Neural cell (in vitro differentiated cells): ENCODE results near the gene ZNF117. TPM values are rescaled to one million over a fixed set of nuclear protein-coding genes. Genes with fewer than 3 reads are reported as not detected.
"Not testable (repeated sequence)": the region's sequence is repeated elsewhere in the genome, so short reads cannot be mapped to it uniquely, and the experiment has no call there.

Experiments used
- H2AFZ ChIP-seq: fragments of 200-600, 300-800 bp; sonication (generic), shearing (Covaris generic); 2 replicates; pipeline ENCODE4 v1.6.0; 2014; ENCODE audit warnings: low read depth, mild to moderate bottlenecking, antibody characterized with exemption, low read length, moderate library complexity
- H3F3A ChIP-seq: fragments of 200-600 bp; shearing (Covaris generic); 2 replicates; pipeline ENCODE4 v1.6.1; 2016; ENCODE audit warnings: mild to moderate bottlenecking, moderate library complexity, mixed read lengths, antibody characterized with exemption, low read length; ENCODE audit not compliant: insufficient read depth, poor library complexity, severe bottlenecking
- H3K27ac ChIP-seq: fragments of 200-600, 300-800 bp; sonication (generic), shearing (Covaris generic); 2 replicates; pipeline ENCODE4 v1.5.1; 2014; ENCODE audit warnings: mild to moderate bottlenecking, low read length, moderate library complexity
- H3K27me3 ChIP-seq: fragments of 300-800, 200-600 bp; sonication (generic), shearing (Covaris generic); 2 replicates; pipeline ENCODE4 v1.6.0; 2014; ENCODE audit warnings: mild to moderate bottlenecking, low read depth, low read length, moderate library complexity; ENCODE audit not compliant: insufficient read depth
- H3K36me3 ChIP-seq: fragments of 300-800, 200-600 bp; sonication (generic), shearing (Covaris generic); 2 replicates; pipeline ENCODE4 v1.5.1; 2014; ENCODE audit warnings: mild to moderate bottlenecking, antibody characterized with exemption, low read length, moderate library complexity; ENCODE audit not compliant: insufficient read depth
- H3K4me2 ChIP-seq: fragments of 300-800, 200-600 bp; sonication (generic), shearing (Covaris generic); 2 replicates; pipeline ENCODE4 v1.6.0; 2014; ENCODE audit warnings: mild to moderate bottlenecking, low read length
- H3K4me3 ChIP-seq: fragments of 300-800, 200-600 bp; sonication (generic), shearing (Covaris generic); 2 replicates; pipeline ENCODE4 v1.5.1; 2014; ENCODE audit warnings: mild to moderate bottlenecking, low read length, moderate library complexity
- H3K79me2 ChIP-seq: fragments of 200-600 bp; shearing (Covaris generic); replicated peaks from 2 replicates; pipeline ENCODE4 v1.6.0; 2014; ENCODE audit warnings: mild to moderate bottlenecking, low read length, moderate library complexity; ENCODE audit not compliant: insufficient read depth
- H3K9ac ChIP-seq: fragments of 300-800, 200-600 bp; sonication (generic), shearing (Covaris generic); 2 replicates; pipeline ENCODE4 v1.6.1; 2016; ENCODE audit warnings: mild to moderate bottlenecking, low read length, mixed read lengths
- H3K9me2 ChIP-seq: fragments of 200-600 bp; shearing (Covaris generic); 2 replicates; pipeline ENCODE4 v1.6.1; 2016; ENCODE audit warnings: mild to moderate bottlenecking, low read length, mixed read lengths; ENCODE audit not compliant: insufficient read depth
- H3K9me3 ChIP-seq: fragments of 200-600, 300-800 bp; sonication (generic), shearing (Covaris generic); 2 replicates; pipeline ENCODE4 v1.6.1; 2016; ENCODE audit warnings: mild to moderate bottlenecking, mixed run types, low read length, moderate library complexity, mixed read lengths
- H4K20me1 ChIP-seq: fragments of 200-600 bp; shearing (Covaris generic); 2 replicates; pipeline ENCODE4 v1.6.1; 2016; ENCODE audit warnings: mild to moderate bottlenecking, mixed run types; ENCODE audit not compliant: insufficient read depth
- polyA plus RNA-seq: library from polyadenylated mRNA; depleted of rRNA; stranded (reverse); fragments of >200 nt; gene quantifications from 2 replicates; pipeline ENCODE4 v1.2.3, GENCODE V29; 2014

Gene ZNF117
- polyA plus RNA-seq, 1 donor from 2014 or later: 112 TPM

GRCh38 chr7:65025023-65025422 lies 34.2 kb upstream of the ZNF117 start:
- not testable (repeated sequence) for H3K9ac ChIP-seq, H3K4me2 ChIP-seq, H4K20me1 ChIP-seq, H3K79me2 ChIP-seq, H2AFZ ChIP-seq, H3F3A ChIP-seq, H3K9me3 ChIP-seq, H3K4me3 ChIP-seq, H3K27ac ChIP-seq, H3K9me2 ChIP-seq, H3K27me3 ChIP-seq, H3K36me3 ChIP-seq

GRCh38 chr7:65020978-65021377 lies 30.1 kb upstream of the ZNF117 start:
- H3K9ac ChIP-seq, H3K27ac ChIP-seq, H3K36me3 ChIP-seq, H3K4me2 ChIP-seq, H4K20me1 ChIP-seq, H3K4me3 ChIP-seq, H3K27me3 ChIP-seq, H2AFZ ChIP-seq, H3F3A ChIP-seq, H3K9me2 ChIP-seq, H3K79me2 ChIP-seq, H3K9me3 ChIP-seq: not testable (repeated sequence)

GRCh38 chr7:65009881-65010280 lies 19.0 kb upstream of the ZNF117 start:
- H3K79me2 ChIP-seq: peaks cover 14% of the 10 kb centered on the region
- not testable (repeated sequence) for H2AFZ ChIP-seq, H3K9me2 ChIP-seq, H3K36me3 ChIP-seq, H3F3A ChIP-seq, H4K20me1 ChIP-seq, H3K9ac ChIP-seq, H3K4me2 ChIP-seq, H3K27ac ChIP-seq, H3K4me3 ChIP-seq, H3K27me3 ChIP-seq, H3K9me3 ChIP-seq

GRCh38 chr7:65009394-65009793 lies 18.6 kb upstream of the ZNF117 start:
- H3K36me3 ChIP-seq, H2AFZ ChIP-seq, H3K4me2 ChIP-seq: not testable (repeated sequence)

GRCh38 chr7:65007036-65007435 lies 16.2 kb upstream of the ZNF117 start:
- H3K4me2 ChIP-seq, H3K36me3 ChIP-seq, H3K9me2 ChIP-seq, H3K9me3 ChIP-seq, H3F3A ChIP-seq, H4K20me1 ChIP-seq, H3K27me3 ChIP-seq: not testable (repeated sequence)
- Histone ChIP-seq H3K79me2 (peaks cover 41% of the 10 kb centered on the region), H2AFZ (peak overlapping the region; percentile 76), H3K9ac (peak overlapping the region; percentile 91), H3K27ac (peak overlapping the region; percentile 92), H3K4me3 (peak overlapping the region; percentile 84)

More at GRCh38 chr7:65009394-65009793, 18.6 kb upstream of the ZNF117 start:
- H3K9me3 ChIP-seq, H4K20me1 ChIP-seq, H3K4me3 ChIP-seq, H3K27me3 ChIP-seq, H3F3A ChIP-seq, H3K9me2 ChIP-seq, H3K27ac ChIP-seq, H3K9ac ChIP-seq: not testable (repeated sequence)
- H3K79me2 ChIP-seq: peaks cover 19% of the 10 kb centered on the region
